Mesenteric fat pad (tissue), 1 donor: ENCODE results near the gene RBMY1A1. TPM values are rescaled to one million over a fixed set of nuclear protein-coding genes. Genes with fewer than 3 reads are reported as not detected.
"Not testable (repeated sequence)": the region's sequence is repeated elsewhere in the genome, so short reads cannot be mapped to it uniquely, and the experiment has no call there.

ENCODE experiments used
- DNase-seq: peaks from one replicate; pipeline ENCODE4 v3.0.0-alpha.2; 2020; ENCODE audit warnings: low spot score
- long read RNA-seq: library from polyadenylated mRNA; unstranded; transcript quantifications from one replicate; pipeline ENCODE4 v2.0.0, GENCODE V29; 2020
- total RNA-seq: library from RNA; stranded (reverse); fragmentation: NEBNext Ultra II Directional; extraction: Animal tissue kit (Norgen Biotek cat#: 25700); gene quantifications from one replicate; pipeline ENCODE4 v1.2.1, GENCODE V29; 2021
- donor health status: DM: yes; HTN: yes; CAD: no.

The RBMY1A1 gene
- total RNA-seq = not detected
- long read RNA-seq = 0 reads

GRCh38 chrY:21534579-21534978, at the start of gene RBMY1A1:
Gene RBMY1A1, plus strand, starts transcription at chrY:21534879. Its CDS starts 2,013 bp downstream, at chrY:21536892.
- not testable (repeated sequence) for DNase-seq

- DNase-seq = not testable (repeated sequence)
Measured at GRCh38 chrY:21511038-21511437, 23.6 kb upstream of the RBMY1A1 start, which contains the start of gene RBMY1B. Gene RBMY1B, plus strand, starts transcription at chrY:21511338. Its CDS starts 2,013 bp downstream, at chrY:21513351.

GRCh38 chrY:21559316-21559984, 24.8 kb downstream of the RBMY1A1 start:
- DNase-seq = not testable (repeated sequence)

- no peak for DNase-seq
Measured at GRCh38 chrY:21585449-21585848, 50.8 kb downstream of the RBMY1A1 start.

GRCh38 chrY:21586454-21586853, 51.8 kb downstream of the RBMY1A1 start:
- DNase-seq = not testable (repeated sequence)

GRCh38 chrY:21592059-21592458, 57.4 kb downstream of the RBMY1A1 start:
- no peak for DNase-seq

- not testable (repeated sequence) for DNase-seq
Measured at GRCh38 chrY:21596287-21596686, 61.6 kb downstream of the RBMY1A1 start.

Other genes with a start within 250 kb of the RBMY1A1 start
- not detected for gene RBMY1B, start 23.5 kb upstream of the RBMY1A1 start, total RNA-seq